Psoas muscle (tissue), 8 donors: ENCODE data around the gene TMPRSS12. TPM values are rescaled to one million over a fixed set of nuclear protein-coding genes. Genes with fewer than 3 reads are reported as not detected.
"Not testable (repeated sequence)": the region's sequence is repeated elsewhere in the genome, so short reads cannot be mapped to it uniquely, and the experiment has no call there.

Source experiments
- ATAC-seq, 4 donors: fragments of 200-7000 bp; cut with Tn5 transposase; one replicate each; pipeline ENCODE4 v1.9.1; 2020; ENCODE audit warnings: moderate library complexity in 3 of 4, mild to moderate bottlenecking in 2 of 4
- DNase-seq, 2 donors: peaks; one replicate each; pipeline ENCODE4 v3.0.0-alpha.2; 2020
- H3K27ac ChIP-seq: fragments of 200-600 bp; one replicate; pipeline ENCODE4 v1.8.0; 2022
- H3K27me3 ChIP-seq, 3 donors: fragments of 200-600 bp in 1 of 3; one replicate each; pipeline versions ENCODE4 v1.6.1 to v1.8.0; 2013 to 2022; ENCODE audit warnings: low read length in 2 of 3, mild to moderate bottlenecking in 2 of 3, moderate library complexity in 1 of 3; ENCODE audit not compliant: insufficient read depth in 3 of 3
- H3K36me3 ChIP-seq, 2 donors: fragments of 200-600 bp in 1 of 2; one replicate each; pipeline versions ENCODE4 v1.6.1 to v1.8.0; 2013 to 2022; ENCODE audit warnings: low read depth in 1 of 2, mild to moderate bottlenecking in 1 of 2, moderate library complexity in 1 of 2; ENCODE audit not compliant: insufficient read depth in 1 of 2
- H3K4me1 ChIP-seq: fragments of 200-600 bp; one replicate; pipeline ENCODE4 v1.8.0; 2022
- H3K4me3 ChIP-seq: fragments of 200-600 bp; one replicate; pipeline ENCODE4 v1.8.0; 2022; ENCODE audit warnings: mild to moderate bottlenecking
- H3K9me3 ChIP-seq: fragments of 200-600 bp; one replicate; pipeline ENCODE4 v1.8.0; 2022
- WGBS, 3 donors: extraction: QIAGEN DNeasy Blood & Tissue Kit; methylation state at CpG; one replicate each; pipeline versions ENCODE4 v1.1.6 to v1.1.7; 2013; 5-methylcytosine and 5-hydroxymethylcytosine counted together
- intact Hi-C, 2 donors: fragments of 100-400 bp; cut with DNase I; formaldehyde crosslinking; loops; one replicate each; pipeline versions ENCODE4 v1.11.0 to v1.14.2; 2022
- polyA plus RNA-seq, 3 donors: library from polyadenylated mRNA; stranded (reverse); fragments of 200-250 nt; gene quantifications; one replicate each; pipeline ENCODE4 v1.2.3, GENCODE V29; 2013
- total RNA-seq, 4 donors: library from RNA; stranded (reverse); fragmentation: NEBNext Ultra II Directional in 2 of 4; extraction: Animal tissue kit (Norgen Biotek cat#: 25700) in 2 of 4; gene quantifications; one replicate each; pipeline versions ENCODE4 v1.2.1 to v1.2.4, GENCODE V29; 2021 to 2023
- TF ChIP-seq, protein P1 (sequence below): fragments of 200-600 bp; IDR thresholded peaks from one replicate; pipeline ENCODE4 v1.8.0; 2022; ENCODE audit warnings: antibody characterized with exemption
- donor health status: healthy with polysubstance abuse.
- donor health status: DM: no; HTN: no; CAD: no; lungs with moderate emphysema.
- donor health status: Bipolar disorder and iron deficiency.
- donor health status: healthy.
- donor health status: DM: yes; HTN: yes; CAD: no.
- donor health status: DM: no; HTN: no; CAD: no.
- donor health status: DM: no; HTN: no; CAD: no.
- donor health status: DM: yes; HTN: yes; CAD: no.

The TMPRSS12 gene
- total and polyA plus RNA-seq, 7 donors: not detected

DNA sequence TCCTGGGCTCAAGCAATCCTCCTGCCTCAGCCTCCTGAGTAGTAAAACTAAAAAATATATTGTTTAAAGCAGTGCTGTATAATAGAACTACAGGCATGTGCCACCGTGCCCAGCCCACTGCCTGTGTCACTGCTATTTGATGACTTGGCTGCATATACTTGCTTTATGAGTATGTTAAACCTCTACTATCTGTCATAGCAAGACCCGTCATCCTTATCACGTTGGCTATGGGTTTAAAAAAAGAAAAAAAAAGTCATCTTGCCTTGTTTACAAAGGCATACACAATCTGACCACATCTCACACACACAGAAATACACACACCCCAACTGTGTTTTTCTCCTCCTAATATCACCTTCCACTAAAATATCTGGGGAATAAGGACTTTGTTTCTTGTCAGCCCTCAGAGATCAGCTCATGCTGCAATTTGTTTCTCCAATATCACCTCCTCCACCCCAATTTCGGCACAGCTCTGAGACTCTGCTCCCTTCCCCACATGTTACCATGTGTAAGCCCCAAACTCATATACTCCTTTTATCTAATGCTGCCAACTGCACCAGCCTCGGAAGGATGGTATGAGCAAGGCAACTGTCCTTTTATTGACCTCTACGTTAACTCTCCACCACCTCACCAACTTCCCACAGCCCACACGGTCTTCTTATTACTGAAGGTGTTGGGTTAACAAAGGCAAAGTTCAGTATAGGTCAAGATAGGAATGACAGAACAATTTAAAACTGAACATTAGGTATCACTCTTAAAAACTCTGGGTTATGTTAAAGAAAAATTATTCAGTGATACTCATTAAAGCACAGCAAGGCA is 802 bp upstream of the TMPRSS12 start:
- Histone ChIP-seq H3K27me3 (no peaks in the 10 kb centered on the region), H3K4me1 (no peaks in the 10 kb centered on the region), H3K27ac (no peak overlapping the region), H3K4me3 (no peak overlapping the region), H3K9me3 (peaks cover 6% of the 10 kb centered on the region), H3K36me3 (no peaks in the 10 kb centered on the region)
- intact Hi-C loops: no loop called here
- ATAC-seq (no peak), DNase-seq (no peak)
- TF ChIP-seq, protein P1, sequence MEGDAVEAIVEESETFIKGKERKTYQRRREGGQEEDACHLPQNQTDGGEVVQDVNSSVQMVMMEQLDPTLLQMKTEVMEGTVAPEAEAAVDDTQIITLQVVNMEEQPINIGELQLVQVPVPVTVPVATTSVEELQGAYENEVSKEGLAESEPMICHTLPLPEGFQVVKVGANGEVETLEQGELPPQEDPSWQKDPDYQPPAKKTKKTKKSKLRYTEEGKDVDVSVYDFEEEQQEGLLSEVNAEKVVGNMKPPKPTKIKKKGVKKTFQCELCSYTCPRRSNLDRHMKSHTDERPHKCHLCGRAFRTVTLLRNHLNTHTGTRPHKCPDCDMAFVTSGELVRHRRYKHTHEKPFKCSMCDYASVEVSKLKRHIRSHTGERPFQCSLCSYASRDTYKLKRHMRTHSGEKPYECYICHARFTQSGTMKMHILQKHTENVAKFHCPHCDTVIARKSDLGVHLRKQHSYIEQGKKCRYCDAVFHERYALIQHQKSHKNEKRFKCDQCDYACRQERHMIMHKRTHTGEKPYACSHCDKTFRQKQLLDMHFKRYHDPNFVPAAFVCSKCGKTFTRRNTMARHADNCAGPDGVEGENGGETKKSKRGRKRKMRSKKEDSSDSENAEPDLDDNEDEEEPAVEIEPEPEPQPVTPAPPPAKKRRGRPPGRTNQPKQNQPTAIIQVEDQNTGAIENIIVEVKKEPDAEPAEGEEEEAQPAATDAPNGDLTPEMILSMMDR: no peak
- WGBS, 3 donors: 45 to 59% (median 49%) methylated on average over 7 of the region's 7 CpGs

DNA sequence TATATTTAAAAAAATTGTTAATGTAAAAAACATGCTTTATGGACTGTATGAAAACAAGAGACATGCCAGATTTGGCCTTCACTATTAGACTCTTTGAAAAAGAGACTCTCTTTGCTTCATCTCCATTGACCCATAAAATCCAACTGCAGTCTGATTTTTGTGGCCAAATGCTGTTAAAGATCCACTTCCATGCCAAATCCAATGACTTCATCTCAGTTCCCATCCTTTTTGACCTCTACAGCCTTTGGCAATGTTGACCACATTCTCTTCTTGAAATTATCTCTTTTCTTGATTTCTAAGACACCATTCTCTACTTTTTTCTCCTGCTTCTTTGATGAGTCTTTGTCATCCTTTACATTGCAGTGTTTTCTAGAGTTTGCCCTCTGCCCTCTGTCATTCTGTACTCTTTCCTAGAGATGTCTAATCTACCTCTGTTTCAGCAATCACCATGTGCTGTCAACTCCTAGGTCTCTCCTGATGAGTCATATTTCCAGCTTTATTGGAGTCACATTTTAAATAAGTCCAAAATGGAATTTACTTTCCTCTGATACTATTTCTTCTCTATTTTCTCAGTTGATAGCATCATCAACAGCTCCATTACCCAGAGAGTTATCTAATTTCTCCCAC is 2.4 kb downstream of the TMPRSS12 start:
- peak in 1 of 4 donors; percentile 26 for ATAC-seq
- intact Hi-C loops: no loop called here
- Histone ChIP-seq H3K27ac (no peak overlapping the region), H3K4me3 (no peak overlapping the region), H3K27me3 (no peaks in the 10 kb centered on the region), H3K9me3 (peaks cover 6% of the 10 kb centered on the region), H3K36me3 (no peaks in the 10 kb centered on the region), H3K4me1 (peaks cover 11% of the 10 kb centered on the region)
- no peak for DNase-seq
- TF ChIP-seq, protein P1: no peak

DNA sequence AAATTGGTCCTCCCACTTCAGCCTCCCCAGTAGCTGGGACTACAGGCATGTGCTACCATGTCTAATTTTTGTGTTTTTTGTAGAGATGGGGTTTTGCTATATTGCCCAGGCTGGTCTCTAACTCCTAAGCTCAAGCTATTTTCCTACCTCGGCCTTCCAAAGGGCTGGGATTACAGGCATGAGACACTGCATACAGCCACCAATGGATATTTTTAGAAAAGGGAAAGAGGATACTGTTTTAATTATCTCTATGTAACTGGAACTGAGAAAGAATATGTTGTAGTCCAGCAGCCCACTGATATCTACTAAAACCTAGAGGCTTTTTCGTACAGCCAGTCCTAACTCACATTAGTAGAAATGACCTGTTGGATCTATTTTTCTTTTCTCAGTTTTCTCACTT is 6.2 kb downstream of the TMPRSS12 start:
- no peaks in the 10 kb centered on the region for H3K27me3 ChIP-seq
- peaks cover 11% of the 10 kb centered on the region for H3K4me1 ChIP-seq
- TF ChIP-seq, protein P1: no peak
- intact Hi-C loops: no loop called here
- H3K9me3 ChIP-seq: peaks cover 6% of the 10 kb centered on the region
- DNase-seq: no peak
- no peak overlapping the region for H3K4me3 ChIP-seq
- 23 to 38% (median 25%) methylated on average over 2 of the region's 2 CpGs for WGBS, 3 donors
- peak in 3 of 4 donors; percentile 55 to 83 (median 59) for ATAC-seq
- no peaks in the 10 kb centered on the region for H3K36me3 ChIP-seq
- H3K27ac ChIP-seq: no peak overlapping the region

DNA sequence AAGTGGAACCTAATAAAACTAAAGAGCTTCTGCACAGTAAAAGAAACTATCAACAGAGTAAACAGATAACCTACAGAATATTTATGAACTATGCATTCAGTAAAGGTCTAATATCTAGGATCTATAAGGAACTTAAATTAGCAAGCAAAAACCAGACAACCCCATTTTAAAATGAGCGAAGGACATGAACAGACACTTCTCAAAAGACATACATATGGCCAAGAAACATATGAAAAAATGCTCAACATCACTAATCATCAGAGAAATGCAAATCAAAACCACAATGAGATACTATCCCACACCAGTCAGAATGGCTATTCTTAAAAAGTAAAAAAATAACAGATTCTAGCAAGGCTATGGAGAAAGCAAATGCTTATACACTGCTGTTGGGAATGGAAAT is 12.5 kb downstream of the TMPRSS12 start:
- DNase-seq, intact Hi-C loops: not testable (repeated sequence)

DNA sequence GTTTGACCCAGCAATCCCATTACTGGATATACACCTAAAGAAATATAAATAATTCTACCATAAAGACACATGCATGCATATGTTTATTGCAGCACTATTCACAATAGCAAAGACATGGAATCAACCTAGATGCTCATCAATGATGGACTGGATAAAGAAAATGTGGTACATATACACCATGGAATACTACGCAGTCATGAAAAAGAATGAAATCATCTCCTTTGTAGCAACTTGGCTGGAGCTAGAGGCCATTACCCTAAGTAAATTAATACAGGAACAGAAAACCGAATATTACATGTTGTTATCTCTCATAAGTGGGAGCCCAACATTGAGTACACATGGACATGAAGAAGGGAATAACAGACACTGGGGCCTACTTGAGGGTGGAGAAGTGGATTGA is 13.0 kb downstream of the TMPRSS12 start:
- intact Hi-C loops, H3K27me3 ChIP-seq, H3K4me3 ChIP-seq, H3K27ac ChIP-seq, H3K36me3 ChIP-seq, ATAC-seq, H3K4me1 ChIP-seq, DNase-seq: not testable (repeated sequence)
- H3K9me3 ChIP-seq: peaks cover 17% of the 10 kb centered on the region
- WGBS, 3 donors: 89 to 91% (median 90%) methylated on average over 2 of the region's 2 CpGs

More for the DNA sequence above, 12.5 kb downstream of the TMPRSS12 start:
- H3K27me3 ChIP-seq, H3K27ac ChIP-seq, H3K36me3 ChIP-seq, ATAC-seq, H3K4me3 ChIP-seq, H3K4me1 ChIP-seq: not testable (repeated sequence)
- 98 to 100% (median 100%) methylated on average over 1 of the region's 1 CpG for WGBS, 3 donors
- H3K9me3 ChIP-seq: peaks cover 17% of the 10 kb centered on the region
